ENCODE data around the gene CYSRT1.

The CYSRT1 gene

GRCh38 chr9:137224830-137225694, at the start of gene CYSRT1:
Gene CYSRT1, plus strand, starts transcription at chr9:137225174. Its CDS starts 448 bp downstream, at chr9:137225622.
- DNase-seq (ENCODE audit: low read depth), result no peak

- DNase-seq (ENCODE audit: low read depth), result no peak
These were observed 49.5 kb upstream of the CYSRT1 start for GRCh38 chr9:137175345-137175961.

- DNase-seq (ENCODE audit: low read depth), result no peak
These were observed 48.4 kb upstream of the CYSRT1 start for GRCh38 chr9:137176302-137177182.

DNA sequence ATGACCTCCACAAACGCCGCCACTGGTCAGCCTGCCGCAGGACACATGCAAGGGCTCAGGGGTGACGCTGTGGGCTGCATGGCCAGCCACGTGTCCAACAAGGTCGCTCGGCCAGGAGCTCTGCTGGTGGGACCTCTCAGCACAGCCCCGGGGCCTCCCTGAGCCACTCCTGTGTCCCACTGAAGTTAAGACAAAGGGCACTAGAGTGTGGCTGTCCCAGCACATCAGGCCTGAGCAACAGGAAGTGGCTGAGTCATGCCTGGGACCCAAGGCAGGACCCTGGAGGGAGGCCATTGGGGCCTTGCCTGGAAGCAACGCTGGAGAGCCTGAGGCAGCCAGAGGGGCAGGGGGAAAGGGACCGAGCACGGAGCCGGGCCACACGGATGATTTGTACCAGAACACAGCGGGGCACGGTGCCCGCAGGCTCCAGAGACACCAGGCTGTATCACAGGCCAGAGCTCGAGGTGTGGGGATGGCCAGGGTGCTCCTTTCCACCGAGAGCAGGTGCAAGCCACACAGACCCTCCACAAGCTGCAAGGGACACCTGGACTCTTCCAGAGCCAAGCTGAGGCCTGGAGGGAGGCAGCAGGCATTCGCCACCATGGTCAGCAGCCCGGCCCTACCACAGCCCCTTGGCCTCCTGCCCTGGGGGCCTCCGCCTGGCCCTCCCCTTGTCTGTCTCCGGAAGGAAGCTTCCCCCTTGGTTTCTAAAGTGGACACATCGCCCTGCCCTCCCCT, 46.6 kb upstream of the CYSRT1 start:
- no peak for DNase-seq (ENCODE audit: low read depth)

DNA sequence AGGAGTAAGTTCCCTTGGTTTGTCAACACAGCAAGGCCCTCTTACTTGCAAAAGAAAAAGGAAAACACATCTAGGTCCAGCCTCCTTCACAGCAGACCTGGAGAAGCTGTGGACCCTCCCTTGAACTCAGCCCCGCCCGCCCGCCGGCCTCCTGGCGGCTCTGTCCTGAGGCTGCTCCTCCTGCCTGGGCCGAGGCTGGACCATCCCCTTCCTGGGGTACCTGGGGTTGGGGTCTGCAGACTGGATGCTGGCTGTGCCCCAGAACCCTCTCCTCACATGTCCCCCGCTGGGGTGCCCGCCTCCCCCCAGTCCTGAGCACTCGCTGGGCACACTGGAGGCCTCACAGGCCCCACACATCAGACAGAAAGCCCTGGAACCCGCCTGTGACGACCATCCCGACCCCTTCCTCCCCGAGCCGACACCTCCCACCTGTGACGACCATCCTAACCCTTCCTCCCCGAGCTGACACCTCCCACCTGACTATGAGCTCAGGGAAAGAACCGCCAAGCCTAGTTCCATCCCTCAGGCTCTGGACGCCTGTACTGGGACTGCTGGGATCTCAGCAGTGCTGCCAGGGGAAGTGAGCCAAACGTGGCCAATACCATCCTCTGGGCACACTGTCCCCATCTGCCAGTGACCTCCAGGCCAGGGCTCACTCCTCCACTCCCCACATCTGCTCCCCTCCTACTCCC, 45.9 kb upstream of the CYSRT1 start:
- no peak for DNase-seq (ENCODE audit: low read depth)

- DNase-seq (ENCODE audit: low read depth), result no peak
These were observed 45.2 kb upstream of the CYSRT1 start for GRCh38 chr9:137179761-137180160.

GRCh38 chr9:137180491-137180890, 44.5 kb upstream of the CYSRT1 start:
- DNase-seq (ENCODE audit: low read depth), result no peak

GRCh38 chr9:137181680-137182079, 43.3 kb upstream of the CYSRT1 start:
- DNase-seq (ENCODE audit: low read depth), result no peak

GRCh38 chr9:137182836-137183235, 42.1 kb upstream of the CYSRT1 start:
- no peak for DNase-seq (ENCODE audit: low read depth)

GRCh38 chr9:137183980-137184595, 40.9 kb upstream of the CYSRT1 start:
- DNase-seq (ENCODE audit: low read depth), result no peak

DNA sequence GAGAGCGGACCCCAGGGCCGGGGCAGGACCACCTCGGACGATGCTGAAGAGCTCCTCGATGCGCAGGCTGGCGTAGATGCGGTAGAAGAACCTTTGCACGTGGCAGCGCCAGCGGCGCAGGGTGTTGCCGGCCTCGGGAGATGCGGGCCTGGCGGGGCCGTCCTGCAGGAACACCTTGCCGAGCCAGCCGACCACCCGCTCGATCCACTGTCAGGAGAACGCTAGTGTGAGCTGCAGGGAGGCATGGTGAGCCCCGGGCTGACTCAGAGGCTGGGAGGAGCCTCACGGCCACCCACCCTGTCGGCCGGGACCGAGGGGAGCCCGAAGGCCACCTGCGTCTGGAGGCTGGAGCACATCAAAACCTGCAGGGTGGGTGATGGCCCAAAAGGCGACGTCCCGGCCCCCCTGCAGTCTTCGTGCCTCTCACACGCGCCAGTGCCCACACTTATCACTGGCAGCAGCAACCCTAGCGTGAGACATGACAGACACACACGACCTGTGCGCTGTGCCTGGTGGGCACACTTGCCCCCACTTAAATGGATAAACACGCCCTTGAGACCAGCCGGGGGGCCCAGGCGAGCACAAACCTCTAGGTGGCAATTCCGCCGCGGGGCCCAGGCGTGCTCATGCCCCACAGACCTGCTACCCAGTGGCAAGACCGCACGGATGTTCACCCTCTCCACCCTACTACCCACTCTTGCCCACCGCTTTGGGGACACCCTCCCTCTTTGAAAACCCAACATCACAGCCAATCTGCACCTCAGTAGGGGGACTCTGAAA, 39.9 kb upstream of the CYSRT1 start:
- DNase-seq (ENCODE audit: low read depth), result no peak

- no peak for DNase-seq (ENCODE audit: low read depth)
These were observed 39.1 kb upstream of the CYSRT1 start for GRCh38 chr9:137185921-137186320.

- no peak for DNase-seq (ENCODE audit: low read depth)
These were observed 38.6 kb upstream of the CYSRT1 start for GRCh38 chr9:137186385-137186784.

DNA sequence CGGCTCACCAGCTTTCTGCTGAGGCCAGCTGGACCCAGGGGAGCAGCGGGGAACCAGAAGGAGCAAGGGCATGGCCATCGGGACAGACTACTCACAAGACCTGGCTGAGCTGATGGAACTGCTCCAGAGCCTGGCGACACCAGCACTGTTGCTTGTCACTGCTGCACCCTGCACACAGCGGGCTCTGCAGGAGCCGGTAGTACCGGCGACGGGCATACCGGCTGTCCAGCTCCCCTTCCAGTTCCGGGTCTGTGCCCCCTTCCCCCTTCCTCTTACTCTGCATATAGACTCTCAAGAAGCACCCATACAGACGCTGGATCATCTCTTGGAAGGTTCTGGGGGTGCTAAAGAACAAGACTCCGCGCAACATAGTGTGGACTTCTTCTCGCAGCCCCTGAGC, 37.6 kb upstream of the CYSRT1 start:
- DNase-seq (ENCODE audit: low read depth), result no peak

DNA sequence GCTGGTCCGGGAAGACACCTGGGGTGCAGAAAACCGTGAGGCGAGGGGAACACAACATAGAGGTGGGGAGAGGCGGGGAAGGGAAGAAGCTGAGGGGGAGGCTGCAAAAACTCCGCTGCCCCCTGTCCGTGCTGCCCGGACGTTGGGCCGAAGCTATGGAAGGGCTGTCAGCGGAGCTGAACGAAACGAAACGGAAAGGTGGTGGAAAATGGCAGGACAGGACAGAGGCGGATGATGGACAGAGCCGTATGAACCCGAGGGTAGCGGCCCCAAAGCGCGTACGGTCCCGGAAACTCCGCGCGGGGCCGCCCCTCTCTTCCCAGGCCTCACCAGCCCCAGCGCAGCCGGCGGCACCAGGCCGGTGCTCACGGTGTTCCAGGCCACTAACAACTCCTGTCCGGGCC, 36.9 kb upstream of the CYSRT1 start:
- no peak for DNase-seq (ENCODE audit: low read depth)

GRCh38 chr9:137188490-137189296, 36.3 kb upstream of the CYSRT1 start, which contains the start of the genes ANAPC2 and SSNA1:
Gene ANAPC2, minus strand, starts transcription at chr9:137188560. Its CDS starts 28 bp downstream, at chr9:137188532.
Gene SSNA1, plus strand, starts transcription at chr9:137188676. Its CDS starts 51 bp downstream, at chr9:137188727.
- peak; percentile 97 for DNase-seq (ENCODE audit: low read depth)

GRCh38 chr9:137189297-137190295, 35.4 kb upstream of the CYSRT1 start:
- DNase-seq (ENCODE audit: low read depth), result no peak

Measured in activated T-cell treated with anti-CD3 and anti-CD28 coated beads for 48 hours (primary cell).